ENCODE data around the gene HTR3E. TPM values are rescaled to one million over a fixed set of nuclear protein-coding genes. Genes with fewer than 3 reads are reported as not detected.

The HTR3E gene
- total and polyA plus RNA-seq, 2 of the 13 experiments (the other 11 are each of a cell fraction or from before 2014, with no cell fraction given): not detected

- TF ChIP-seq ZNF687 (CRISPR knock-in tag; IDR thresholded peaks at IDR 0.05) (peak; percentile 92), ZNF550 (CRISPR knock-in tag; IDR thresholded peaks at IDR 0.05; ENCODE audit: borderline replicate concordance) (no peak), ZNF576 (CRISPR knock-in tag; IDR thresholded peaks at IDR 0.05) (no peak), HNRNPL (IDR thresholded peaks at IDR 0.05; ENCODE audit: low read depth, low read length) (peak; percentile 57; the same call in 1 of the 2 replicates), ADNP (CRISPR knock-in tag; IDR thresholded peaks at IDR 0.05) (no peak), TBX3 (IDR thresholded peaks at IDR 0.05; ENCODE audit: borderline replicate concordance) (peak; percentile 62; the same call in 1 of the 2 replicates), ZSCAN25 (CRISPR knock-in tag; IDR thresholded peaks at IDR 0.05) (no peak), TMF1 (CRISPR knock-in tag; IDR thresholded peaks at IDR 0.05; ENCODE audit: low read depth) (no peak), ERF (CRISPR knock-in tag; IDR thresholded peaks at IDR 0.05) (peak; percentile 83), ZNF616 (CRISPR knock-in tag; IDR thresholded peaks at IDR 0.05; ENCODE audit: low read depth) (peak; percentile 58; the same call in 1 of the 2 replicates), ZUFSP (CRISPR knock-in tag; IDR thresholded peaks at IDR 0.05; ENCODE audit: borderline replicate concordance) (no peak), CREM (IDR thresholded peaks at IDR 0.05) (peak; percentile 78), CREM (CRISPR knock-in tag; IDR thresholded peaks at IDR 0.05) (no peak), RAD21 (CRISPR knock-in tag; IDR thresholded peaks at IDR 0.05) (peak; percentile 41), NR0B2 (CRISPR knock-in tag; IDR thresholded peaks at IDR 0.05) (peak; percentile 18; the same call in 1 of the 2 replicates)
- TF ChIP-seq, protein P1, sequence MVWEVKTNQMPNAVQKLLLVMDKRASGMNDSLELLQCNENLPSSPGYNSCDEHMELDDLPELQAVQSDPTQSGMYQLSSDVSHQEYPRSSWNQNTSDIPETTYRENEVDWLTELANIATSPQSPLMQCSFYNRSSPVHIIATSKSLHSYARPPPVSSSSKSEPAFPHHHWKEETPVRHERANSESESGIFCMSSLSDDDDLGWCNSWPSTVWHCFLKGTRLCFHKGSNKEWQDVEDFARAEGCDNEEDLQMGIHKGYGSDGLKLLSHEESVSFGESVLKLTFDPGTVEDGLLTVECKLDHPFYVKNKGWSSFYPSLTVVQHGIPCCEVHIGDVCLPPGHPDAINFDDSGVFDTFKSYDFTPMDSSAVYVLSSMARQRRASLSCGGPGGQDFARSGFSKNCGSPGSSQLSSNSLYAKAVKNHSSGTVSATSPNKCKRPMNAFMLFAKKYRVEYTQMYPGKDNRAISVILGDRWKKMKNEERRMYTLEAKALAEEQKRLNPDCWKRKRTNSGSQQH (CRISPR knock-in tag; IDR thresholded peaks at IDR 0.05; ENCODE audit: low read depth): peak; percentile 94
- TF ChIP-seq, protein P2, sequence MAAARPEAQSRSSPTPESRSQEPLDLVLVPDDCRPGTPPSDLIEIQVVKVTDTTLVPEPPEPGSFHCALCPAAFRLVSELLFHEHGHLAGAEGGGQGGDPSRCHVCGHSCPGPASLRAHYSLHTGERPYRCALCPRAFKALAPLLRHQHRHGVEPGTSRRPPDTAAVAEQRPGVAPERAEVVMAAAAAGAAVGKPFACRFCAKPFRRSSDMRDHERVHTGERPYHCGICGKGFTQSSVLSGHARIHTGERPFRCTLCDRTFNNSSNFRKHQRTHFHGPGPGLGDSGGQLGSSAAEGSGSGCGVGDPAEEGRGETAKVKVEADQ (CRISPR knock-in tag; IDR thresholded peaks at IDR 0.05; ENCODE audit: borderline replicate concordance): peak; percentile 70; the same call in 1 of the 2 replicates
- TF ChIP-seq, protein P3, sequence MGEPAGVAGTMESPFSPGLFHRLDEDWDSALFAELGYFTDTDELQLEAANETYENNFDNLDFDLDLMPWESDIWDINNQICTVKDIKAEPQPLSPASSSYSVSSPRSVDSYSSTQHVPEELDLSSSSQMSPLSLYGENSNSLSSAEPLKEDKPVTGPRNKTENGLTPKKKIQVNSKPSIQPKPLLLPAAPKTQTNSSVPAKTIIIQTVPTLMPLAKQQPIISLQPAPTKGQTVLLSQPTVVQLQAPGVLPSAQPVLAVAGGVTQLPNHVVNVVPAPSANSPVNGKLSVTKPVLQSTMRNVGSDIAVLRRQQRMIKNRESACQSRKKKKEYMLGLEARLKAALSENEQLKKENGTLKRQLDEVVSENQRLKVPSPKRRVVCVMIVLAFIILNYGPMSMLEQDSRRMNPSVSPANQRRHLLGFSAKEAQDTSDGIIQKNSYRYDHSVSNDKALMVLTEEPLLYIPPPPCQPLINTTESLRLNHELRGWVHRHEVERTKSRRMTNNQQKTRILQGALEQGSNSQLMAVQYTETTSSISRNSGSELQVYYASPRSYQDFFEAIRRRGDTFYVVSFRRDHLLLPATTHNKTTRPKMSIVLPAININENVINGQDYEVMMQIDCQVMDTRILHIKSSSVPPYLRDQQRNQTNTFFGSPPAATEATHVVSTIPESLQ (CRISPR knock-in tag; conservative IDR thresholded peaks at IDR 0.05): no peak
Observed at GRCh38 chr3:184135149-184135910, 38.5 kb downstream of the HTR3E start, which contains the start of gene EIF2B5 (continued).

All from HepG2 (cell line).